GM19043 (cell line): ENCODE data around the gene PVALEF.

Experiments used
- ATAC-seq: cut with Tn5 transposase; IDR thresholded peaks from one replicate; pipeline ENCODE4 v1.9.1; 2021; ENCODE audit warnings: low read depth; ENCODE audit not compliant: unreplicated experiment

Gene PVALEF

DNA sequence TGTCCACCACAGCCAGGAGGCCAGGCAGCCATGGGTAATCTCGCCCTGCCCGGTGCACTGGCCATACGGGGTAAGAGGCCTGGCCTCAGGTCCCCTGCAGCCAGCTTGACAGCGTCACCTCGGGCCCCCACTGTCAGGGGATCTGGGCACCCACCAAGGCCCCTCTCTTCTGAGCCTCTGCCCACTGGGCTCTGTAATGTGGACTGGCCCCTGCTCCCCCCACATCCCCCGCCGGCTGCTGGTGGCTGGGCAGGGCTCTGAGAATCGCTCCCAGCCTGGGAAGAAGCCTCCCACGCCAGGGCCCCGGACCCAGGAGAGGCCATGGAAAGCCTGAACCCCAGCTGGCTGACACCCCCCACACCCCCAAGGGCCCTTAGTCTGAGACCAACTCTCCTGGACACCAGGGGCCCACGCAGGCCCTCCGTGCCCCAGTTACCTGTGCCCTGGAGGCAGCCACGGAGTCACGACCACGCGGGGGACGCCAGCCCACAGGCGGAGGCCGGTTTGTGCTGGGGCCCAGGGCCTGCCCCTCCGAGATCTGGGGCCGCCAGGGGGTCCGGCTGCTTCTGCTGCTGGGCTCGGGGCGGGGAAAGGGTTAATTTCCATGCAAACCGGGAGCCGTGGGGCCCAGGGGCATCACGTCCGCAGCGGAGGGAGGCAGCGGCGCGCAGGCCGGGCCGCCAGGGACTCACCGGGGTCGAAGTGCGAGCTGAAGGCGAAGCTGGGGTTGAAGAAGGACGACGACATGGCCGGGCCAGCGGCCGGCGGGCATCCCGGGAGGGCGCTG lies at the start of gene PVALEF:
PVALEF (plus strand) TSS at position 262 of the 787 bp plus-strand sequence. CDS start 15,720 bp downstream, outside the sequence.
- ATAC-seq, result no peak

DNA sequence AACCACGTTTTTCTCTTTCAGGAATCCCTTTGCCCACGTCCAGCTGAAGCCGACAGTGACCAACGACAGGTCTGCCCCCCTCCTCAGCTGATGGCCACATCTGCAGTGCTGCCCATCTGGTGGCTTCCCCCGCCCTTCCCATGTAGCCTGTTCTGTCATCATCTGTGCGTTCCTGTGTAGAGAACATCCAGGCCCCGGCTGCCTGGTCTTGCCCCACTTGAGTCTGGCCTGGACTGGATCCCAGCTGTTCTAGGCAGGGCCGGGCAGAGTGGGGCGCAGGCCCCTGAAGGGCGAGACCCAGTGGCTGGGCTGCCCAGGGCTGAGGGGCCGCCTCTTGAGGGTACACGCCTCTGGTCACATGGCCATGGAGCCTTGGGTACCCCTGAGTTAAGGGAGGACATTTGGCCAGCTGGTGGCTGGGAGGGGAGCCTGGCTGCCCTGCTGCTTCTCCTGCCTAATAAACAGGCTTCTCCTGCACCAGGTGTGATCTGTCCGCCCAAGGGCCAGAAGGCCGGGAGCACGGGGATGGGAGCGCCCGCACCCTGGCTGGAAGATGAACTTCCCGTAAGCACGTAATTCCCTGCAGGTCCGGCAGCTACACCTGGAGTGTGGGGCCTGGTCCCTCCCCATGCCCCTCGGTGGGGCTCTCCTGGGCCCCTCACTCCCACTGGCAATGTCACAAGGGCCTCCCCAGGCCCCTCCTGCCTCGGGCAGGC lies 49.4 kb upstream of the PVALEF start:
- no peak for ATAC-seq

DNA sequence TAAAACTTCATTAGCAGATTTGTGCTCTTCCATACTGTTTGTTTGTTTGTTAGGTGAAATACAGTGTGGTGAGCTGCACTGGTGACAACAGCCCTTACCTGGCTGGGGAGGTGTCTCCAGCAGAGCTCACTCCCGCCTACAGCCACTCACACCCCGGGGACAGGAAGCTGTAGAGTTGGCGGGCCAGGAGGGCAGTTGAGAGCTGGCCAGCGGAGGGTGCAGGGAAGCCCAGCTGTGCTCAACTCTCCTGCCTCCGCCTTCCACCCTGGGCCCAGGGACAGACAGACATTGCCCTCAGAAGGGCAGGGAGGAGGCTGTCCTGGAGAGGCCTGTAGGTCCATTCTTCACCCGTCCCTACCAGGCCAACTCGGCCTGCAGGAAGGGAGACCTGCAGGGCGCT lies 48.6 kb upstream of the PVALEF start:
- no peak for ATAC-seq

DNA sequence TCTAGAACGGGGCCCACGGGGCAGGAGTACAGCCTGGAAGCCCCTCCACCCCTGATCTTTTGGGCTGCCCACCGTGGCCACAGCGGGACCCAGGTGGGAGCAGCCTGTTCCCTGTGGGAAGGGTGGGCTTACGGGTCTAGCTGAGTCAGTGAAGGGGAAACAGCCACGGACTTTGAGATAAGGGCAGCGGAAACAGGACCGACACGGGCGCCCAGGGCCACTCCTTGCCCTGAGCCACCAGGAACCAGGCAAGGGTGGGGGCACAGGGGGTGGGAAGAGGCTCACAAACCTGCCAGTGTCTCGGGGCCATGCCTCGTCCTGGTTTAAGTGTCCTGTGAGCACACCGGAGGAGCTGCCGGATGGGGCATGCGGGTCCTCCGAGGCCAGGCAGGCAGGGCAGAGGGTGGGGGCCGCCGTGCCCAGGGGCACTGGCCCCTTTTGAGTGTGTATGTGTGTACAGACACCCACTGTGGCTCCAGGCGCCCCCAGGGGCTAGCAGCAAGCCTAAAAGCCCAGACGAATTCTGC lies 47.6 kb upstream of the PVALEF start:
- ATAC-seq, result no peak

DNA sequence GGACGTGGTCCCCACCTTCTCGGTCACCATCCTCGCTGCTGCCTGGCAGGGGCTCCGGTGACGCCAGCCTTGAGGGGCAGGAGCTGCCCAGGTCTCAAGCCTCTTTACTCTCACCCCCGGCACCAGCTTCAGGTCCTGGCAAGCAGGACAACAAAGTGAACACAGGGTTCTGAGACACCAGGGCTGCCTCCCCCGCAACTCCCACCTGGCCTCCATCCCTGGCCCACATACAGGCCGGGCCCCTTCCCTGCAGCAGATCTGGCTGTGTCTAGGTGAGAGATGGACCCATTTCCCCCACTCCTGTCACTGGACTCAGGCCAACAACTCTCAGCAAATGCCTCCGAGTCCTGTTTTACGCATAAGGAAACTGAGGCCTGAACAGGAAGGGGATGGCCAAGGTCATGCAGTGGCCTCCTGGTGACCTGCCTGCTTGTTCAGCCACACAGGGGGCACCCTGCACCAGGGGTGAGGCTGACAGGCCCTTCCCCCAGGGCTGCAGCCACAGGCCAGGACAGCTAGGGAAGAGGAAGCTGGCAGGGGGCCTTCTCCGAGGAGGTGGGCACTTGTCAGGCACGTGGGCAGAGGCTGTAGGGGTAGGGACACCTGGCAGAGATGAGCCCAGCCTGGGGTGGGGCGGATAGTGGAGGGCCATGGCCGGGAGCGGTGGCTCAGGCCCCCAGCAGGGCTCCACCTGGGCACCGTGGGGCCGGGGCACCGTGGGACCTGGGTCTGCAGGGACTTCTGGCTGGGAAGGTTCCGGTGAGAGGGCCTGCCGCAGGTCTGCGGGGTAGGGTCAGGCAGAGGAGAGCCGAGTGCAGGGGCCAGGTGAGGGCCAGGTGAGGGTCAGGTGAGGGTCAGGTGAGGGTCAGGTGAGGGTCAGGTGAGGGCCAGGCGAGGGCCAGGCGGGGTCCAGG lies 46.7 kb upstream of the PVALEF start:
- ATAC-seq, result no peak

DNA sequence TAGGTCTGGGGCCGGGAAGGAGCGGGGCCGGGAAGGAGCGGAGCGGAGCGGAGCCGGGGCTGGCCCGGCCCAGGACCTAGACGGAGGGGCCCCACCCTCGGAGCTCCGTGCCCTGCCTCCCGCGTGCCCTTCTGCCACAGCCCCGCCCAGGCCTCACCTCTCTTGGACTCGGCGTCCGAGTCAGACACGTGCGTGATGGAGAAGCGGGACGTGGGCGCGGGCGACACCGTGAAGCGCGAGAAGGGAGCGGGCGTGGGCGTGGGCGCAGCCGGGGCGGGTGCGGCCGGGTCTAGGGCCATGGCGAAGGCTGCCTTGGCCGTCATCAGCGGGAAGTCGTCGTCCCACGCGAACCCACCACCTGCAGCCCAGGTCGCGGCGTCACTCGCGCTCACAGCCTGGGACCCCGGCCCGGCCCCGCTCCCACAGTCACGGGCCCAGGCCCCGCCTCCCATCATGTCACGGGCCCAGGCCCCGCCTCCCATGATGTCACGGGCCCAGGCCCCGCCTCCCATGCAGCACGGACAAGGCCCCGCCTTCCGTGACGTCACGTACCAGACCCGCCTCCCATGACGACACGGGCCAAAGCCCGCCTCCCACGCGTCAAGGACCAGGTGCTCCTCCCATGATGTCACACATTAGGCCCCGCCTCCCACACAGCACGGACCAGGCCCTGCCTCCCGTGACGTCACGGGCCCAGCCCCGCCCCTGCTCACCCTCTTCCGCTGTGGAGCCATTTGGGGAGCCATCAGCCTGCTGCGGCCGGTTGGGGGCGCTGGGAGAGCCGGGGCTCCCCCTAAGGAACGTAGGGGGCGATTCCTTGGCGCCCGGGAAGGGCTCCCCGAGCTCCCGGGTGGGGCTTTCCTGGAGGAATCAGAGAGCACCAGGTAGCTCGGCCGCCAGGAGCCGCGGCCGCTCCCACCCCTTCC lies 45.8 kb upstream of the PVALEF start:
- ATAC-seq, result no peak

DNA sequence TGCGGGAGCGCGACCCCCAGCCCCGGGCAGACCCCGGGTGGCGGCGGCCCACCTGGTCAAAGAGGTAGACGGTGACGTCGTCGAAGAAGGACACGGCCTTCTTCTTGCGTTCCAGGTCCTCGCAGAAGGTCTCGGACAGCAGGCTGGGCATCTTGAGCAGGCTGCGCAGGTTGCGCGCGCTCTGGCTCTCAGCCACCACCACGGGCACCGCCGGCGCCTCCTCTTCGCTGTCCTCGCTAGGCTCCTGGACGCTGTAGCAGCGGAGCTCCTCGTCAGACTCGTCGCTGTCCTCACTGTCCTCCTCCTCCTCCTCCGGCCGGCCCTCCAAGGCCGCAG lies 45.2 kb upstream of the PVALEF start:
- ATAC-seq, result no peak

DNA sequence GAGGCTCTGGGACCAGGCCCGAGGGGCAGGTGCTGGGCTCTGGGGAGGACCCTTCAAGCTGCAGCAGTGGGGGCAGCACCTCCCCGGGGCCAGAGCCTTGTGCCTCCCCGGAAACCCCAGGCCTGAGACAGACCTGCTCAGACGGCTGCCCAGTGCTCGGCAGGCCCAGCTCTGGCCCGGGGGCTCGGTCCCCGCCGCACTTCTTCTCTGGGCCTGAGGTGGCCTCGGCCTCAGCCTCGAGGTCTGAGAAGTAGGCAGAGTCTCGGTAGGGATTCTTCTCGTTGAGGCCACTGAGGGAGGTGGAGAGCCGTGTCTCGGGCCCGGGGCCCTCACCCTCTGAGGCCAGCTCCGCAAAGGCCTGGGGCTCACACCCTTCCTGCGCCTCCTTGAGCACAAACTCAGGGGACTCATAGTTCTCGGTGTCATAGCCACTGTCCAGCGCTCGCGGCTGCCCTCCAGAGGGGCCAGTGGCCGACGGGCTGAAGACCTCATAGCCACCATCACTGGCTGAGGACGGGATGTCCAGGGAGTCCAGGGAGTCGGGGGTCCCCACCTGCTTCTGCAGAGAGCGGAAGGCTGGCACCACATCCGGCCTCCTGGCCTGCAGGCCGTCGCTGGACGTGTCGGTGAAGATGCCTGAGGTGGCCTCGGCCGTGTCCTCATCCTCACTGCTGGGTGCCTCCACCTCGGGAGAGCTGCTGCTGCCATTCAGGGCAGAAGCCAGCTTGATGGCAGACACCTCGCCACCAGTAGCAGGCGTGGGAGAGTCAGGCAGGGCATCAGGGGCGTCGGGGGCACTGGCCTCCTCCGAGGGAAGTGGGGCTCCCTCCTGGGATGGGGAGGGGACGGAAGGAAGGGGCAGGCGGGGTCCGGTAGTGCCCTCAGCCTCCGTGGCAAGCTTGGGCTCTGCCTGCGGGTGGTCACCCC lies 44.3 kb upstream of the PVALEF start:
- no peak for ATAC-seq

DNA sequence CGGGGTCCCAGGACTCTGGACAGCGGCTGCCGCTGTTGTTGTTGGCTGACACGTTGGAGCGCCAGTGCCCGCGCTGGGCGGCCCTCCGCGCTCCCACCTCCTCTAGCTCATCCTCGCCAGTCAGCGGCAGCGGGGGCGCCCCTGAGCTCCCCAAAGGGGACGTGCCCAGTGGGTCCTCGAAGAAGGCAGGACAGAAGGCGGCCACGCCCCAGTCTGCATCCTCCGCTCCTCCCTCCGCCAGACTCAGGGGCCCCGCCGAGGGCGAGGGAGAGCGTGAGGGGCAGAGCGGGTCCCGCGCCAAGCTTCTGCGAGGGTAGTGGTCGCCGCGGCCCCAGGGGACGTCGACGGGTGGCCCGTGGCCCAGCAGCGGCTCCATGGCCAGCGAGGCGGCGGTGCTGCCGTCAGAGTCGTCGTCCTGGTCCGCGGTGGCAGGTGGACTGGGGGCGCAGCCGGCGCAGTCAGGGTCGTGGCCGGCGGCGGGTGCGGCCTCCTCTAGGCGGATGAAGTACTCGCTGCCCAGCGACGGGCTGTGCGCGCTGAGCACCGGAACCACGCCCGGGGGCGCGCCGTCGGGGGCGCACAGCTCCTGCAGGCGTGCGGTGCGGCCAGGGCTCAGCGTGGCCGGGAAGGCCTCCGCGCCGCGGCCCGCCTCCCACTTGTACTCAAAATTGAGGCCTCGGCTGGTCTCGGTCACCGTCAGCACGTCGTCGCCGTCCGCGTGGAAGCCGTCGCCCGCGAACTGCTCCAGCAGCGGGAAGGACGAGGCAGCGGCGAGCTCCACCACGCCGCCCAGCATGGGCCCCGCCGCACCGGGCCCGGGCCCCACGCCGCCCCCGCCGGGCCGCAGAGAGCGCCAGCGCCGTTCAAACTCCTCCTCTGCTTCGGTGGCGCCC lies 43.2 kb upstream of the PVALEF start:
- ATAC-seq, result no peak

DNA sequence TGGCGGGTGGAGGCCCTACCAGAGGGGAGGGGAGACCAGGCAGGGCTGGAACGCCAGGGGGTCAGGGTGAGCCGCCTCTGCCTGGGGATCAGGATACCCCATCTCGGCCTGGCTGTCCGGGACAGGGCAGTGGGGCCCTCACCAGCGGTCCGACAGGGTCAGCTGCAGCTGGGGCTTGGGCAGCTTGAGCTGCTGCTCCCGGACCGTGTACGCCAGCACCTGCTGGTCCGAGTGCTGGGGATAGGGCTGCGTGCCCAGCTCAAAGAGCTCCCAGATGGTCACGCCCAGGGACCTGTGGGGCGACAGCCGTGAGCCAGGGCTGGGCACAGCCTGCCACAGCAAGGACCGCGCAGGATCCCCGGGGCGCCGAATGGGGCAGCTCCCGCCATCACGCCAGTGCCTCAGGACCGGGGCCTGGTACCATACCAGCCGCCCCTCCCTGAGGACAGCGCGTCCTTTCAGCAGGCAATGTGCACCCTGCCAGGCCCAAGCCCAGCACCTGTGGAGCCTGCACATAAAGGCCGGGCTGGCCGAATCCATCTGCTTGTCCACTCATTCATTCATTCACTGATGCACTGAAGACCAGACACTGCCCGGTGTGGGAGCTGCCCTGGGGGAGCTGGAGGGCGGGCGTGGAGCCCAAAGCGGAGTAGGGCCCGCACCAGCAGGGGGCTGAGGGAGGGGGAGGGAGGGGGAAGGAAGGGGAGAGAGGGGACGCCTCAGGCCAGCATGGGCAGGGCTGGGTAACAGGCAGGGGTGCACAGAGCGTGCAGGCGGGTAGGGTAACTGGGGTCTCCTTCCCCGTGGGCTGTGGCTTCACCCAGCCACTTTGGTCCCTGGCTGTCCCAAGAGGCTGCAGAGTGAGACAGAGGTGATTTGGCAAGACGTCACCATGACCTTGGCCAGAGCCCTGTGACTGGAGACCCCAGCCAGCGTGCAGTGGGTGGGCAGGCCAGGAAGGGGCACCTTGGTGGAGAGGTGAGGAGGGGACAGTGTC lies 42.0 kb upstream of the PVALEF start:
- no peak for ATAC-seq

DNA sequence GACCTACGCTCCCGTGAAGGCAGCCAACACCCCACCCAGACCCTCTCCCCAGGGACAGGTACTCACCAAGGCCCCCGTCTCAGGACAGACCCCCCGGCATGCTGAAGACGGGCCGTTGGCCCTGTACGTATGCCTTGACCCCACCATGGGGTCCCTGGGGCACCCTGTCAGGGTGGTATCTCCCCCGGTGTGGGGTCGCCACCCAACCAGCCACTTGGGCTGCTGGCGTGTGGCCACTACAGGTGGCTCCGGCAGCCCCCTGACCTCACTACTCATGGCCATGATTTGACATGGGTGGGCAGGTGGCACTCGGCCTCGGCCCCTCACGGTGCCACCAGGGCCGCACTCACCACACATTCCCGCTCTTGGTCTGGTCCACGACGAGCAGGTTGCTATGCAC lies 40.9 kb upstream of the PVALEF start:
- ATAC-seq, result no peak

DNA sequence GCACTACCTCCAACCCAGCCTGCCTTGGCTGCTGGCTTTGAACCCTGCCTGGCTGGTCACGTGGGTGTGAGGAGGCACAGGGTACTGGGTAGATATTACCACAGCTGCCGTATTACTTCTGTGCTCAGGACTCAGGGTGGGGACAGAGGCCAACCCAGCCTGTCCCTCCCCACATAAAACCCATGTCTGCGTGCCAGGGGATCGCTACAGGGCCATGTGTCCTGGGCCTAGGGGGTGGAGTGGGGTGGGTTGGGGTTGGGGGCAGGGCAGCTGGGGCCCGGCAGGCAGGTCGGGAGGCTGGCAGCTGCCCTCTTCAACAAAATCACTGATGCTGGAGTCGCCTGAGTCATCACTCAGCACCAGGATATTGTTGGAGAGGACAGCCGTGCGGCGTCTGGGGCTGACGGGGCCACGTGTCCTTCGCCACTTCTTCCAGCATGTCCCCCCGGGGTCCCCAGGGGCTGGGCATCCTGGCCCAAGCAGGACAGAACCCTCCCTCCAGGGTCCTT lies 39.7 kb upstream of the PVALEF start:
- no peak for ATAC-seq

DNA sequence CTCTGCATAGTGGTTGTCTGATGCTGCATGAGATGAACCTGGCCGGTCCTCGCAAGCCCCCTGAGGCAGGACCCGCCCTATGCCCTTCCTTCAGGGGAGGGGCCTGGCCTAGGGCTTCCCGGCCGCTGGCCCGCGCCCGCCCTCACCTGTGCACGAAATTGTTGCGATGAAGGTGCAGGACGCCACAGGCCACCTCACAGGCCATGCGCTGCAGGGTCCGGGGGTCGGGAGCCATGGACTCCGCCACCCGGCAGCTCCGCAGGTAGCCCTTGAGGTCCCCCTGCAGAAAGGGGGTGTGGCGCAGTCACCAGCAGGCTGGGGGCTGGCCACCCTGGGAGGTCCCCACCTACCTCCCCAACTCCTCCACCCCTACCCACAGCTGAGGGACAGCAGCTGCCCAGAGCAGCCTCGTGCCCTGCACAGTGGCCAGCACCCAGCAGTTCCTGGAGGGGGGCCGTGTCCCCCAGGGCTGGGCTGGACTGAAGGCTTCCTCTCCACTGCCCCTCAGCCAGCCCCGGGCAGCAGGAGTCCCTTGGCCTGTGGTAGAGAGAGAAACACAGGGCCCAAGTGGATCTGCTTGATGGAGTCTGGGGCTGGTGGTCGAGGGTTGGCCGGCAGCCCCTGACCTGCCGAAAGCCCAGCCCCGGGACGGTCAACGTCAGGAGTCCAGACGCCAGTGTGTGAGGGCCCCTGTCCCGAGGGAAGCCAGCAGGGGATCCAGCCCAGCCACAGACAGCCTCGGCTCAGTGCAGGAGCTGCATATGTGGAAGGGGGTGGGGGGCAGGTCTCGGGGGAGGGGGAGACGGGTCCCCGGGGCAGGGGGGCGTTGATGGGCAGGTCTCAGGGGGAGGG lies 38.8 kb upstream of the PVALEF start:
- no peak for ATAC-seq

DNA sequence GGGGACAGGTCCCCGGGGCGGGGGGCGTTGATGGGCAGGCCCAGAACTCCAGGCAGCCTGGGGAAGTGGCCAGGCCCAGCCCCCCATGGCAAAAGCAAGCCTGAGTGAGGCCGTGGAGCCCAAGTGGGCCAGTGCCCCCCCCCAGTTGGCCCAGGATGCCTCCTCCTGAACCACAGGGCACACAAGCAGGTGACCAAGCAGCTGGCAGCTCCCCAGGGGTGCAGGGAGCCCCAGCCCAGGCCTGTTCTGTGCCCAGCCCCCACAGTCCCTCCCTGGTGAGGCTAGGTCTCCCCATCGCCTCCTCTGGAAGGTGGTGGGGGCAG lies 38.2 kb upstream of the PVALEF start:
- no peak for ATAC-seq

DNA sequence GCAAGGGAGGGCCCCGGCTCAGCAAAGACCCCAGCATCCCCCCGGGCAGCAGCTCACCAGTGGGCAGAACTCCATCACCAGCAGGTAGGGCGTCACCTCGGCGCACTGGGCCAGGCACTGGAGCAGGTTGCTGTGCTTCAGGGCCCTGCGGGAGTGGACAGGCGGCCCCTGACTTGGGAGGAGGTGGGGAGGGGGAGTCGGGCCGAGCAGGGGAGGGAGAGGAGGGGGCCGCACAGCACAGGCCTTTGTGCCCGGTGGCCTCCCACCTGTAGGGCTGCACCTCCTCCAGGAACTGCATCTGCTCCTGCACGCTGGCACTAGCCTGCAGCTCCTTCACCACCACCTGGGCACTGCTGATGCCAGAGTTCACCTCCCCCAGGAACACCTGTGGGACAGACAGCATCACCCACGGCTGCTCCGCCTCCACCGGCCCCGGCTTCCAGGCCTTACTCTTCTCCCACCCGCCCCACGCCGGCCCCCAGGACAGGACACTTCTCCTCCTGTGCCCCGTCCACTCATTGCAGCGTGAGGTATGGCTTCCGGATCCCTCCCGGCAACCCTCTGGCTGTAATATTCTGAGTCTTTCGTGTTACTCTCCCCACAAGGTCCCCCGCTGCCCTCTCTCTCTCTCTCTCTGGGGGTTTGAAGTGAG lies 37.7 kb upstream of the PVALEF start:
- no peak for ATAC-seq
